Upper lobe of left lung (tissue), 6 donors: ENCODE results near the gene TMEM108. TPM values are rescaled to one million over a fixed set of nuclear protein-coding genes. Genes with fewer than 3 reads are reported as not detected.

ENCODE experiments used
- ATAC-seq, 2 donors: fragments of 200-7000 bp; cut with Tn5 transposase; one replicate each; pipeline ENCODE4 v1.9.1; 2022; ENCODE audit warnings: mild to moderate bottlenecking in 2 of 2, moderate library complexity in 2 of 2; ENCODE audit not compliant: low FRiP score in 2 of 2
- DNase-seq, 2 donors: peaks; one replicate each; pipeline ENCODE4 v3.0.0-alpha.2; 2019 to 2020
- H3K27ac ChIP-seq, 4 donors: fragments of 200-600 bp; sonication (generic); one replicate each; pipeline ENCODE4 v1.5.1; 2016 to 2019
- H3K27me3 ChIP-seq, 4 donors: fragments of 200-600 bp; sonication (generic); one replicate each; pipeline ENCODE4 v1.5.1; 2017 to 2019
- H3K36me3 ChIP-seq, 4 donors: fragments of 200-600 bp; sonication (generic); one replicate each; pipeline ENCODE4 v1.5.1; 2016 to 2019
- H3K4me1 ChIP-seq, 4 donors: fragments of 200-600 bp; sonication (generic); one replicate each; pipeline ENCODE4 v1.5.1; 2018 to 2019
- H3K4me3 ChIP-seq, 4 donors: fragments of 200-600 bp; sonication (generic); one replicate each; pipeline ENCODE4 v1.5.1; 2017 to 2019; ENCODE audit warnings: mild to moderate bottlenecking in 2 of 4, moderate library complexity in 1 of 4
- H3K9me3 ChIP-seq, 4 donors: fragments of 200-600 bp; sonication (generic); one replicate each; pipeline ENCODE4 v1.5.1; 2018 to 2019
- EP300 ChIP-seq, 4 donors: sonication (generic); formaldehyde crosslinking; IDR thresholded peaks; one replicate each; pipeline ENCODE4 v1.5.1; 2017; ENCODE audit warnings: antibody characterized with exemption in 4 of 4, control low read depth in 2 of 4
- POLR2A ChIP-seq, 4 donors: fragments of 450-650 bp; IDR thresholded peaks; one replicate each; pipeline ENCODE4 v1.5.1; 2016 to 2017; ENCODE audit warnings: antibody characterized with exemption in 4 of 4, mild to moderate bottlenecking in 2 of 4
- POLR2AphosphoS5 ChIP-seq, 2 donors: sonication (generic); formaldehyde crosslinking; IDR thresholded peaks; one replicate each; pipeline ENCODE4 v1.5.1; 2017; ENCODE audit warnings: antibody characterized with exemption in 2 of 2
- WGBS, 2 donors: methylation state at CpG; one replicate each; pipeline ENCODE4 v1.1.5; 2017 to 2018; 5-methylcytosine and 5-hydroxymethylcytosine counted together
- total RNA-seq, 6 donors: library from RNA; depleted of rRNA in 4 of 6; stranded (reverse); fragments of >200 nt in 4 of 6; gene quantifications; one replicate each; pipeline versions ENCODE4 v1.1.0 to v1.2.1, GENCODE V29; 2016 to 2021
- TF ChIP-seq, protein P1 (sequence below), 6 experiments: fragments of 450-650 bp in 4 of 6; fragments of 200-600 bp in 2 of 6; sonication (generic) in 2 of 6; IDR thresholded peaks; one replicate each; pipeline ENCODE4 v1.5.1; 2016 to 2019; ENCODE audit warnings: antibody characterized with exemption in 6 of 6
- donor health status: DM: no; HTN: no; CAD: no; lungs with moderate emphysema.
- donor health status: DM: no; HTN: yes; CAD: no; lungs with severe emphysema.

Gene TMEM108
- total RNA-seq, 6 donors from 2014 or later, result 3.1 to 13.0 (median 7.9) TPM

DNA sequence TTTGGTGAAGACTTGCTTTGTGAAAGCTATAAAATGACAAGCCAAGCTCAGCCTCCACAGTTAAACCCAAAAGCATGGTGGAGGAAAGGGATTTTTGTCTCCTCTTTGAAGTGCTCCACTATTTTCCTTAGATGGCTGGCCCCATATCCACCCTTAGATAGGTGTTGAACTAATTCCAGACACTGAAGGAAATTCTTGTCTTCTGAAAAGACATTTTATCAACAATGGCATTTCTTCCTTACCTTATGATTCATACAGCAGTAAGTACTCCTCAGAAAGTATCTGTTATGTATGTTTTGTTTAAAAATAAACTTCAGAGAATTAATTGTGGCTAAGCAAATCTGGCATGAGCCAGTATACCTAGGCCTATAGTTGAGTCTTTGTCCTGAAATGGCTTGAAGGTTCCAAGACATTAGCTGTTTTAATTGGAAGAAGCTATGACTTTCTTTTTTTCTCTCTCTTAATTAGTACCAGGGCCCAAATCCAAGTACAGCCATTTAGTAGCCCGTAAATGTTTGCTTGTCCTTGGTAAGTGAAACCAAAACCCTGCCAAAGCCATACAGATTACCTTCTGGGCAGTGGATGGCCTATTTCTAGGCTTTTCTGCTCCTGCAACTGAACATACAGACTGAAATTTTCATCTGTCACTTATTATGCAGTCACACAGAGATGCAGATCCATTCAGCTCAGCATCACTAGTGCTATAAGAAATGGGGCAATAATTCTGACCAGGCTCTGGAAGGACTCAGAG is 356.5 kb downstream of the TMEM108 start:
- WGBS, 2 donors, result 75 to 80% methylated on average over 1 of the region's 1 CpG
- DNase-seq (no peak), ATAC-seq (no peak)
- H3K9me3 ChIP-seq, result no peaks in the 10 kb centered on the region
- no peaks in the 10 kb centered on the region for H3K27me3 ChIP-seq
- H3K27ac ChIP-seq, result no peak overlapping the region
- TF ChIP-seq EP300 (IDR thresholded peaks at IDR 0.05) (no peak), POLR2AphosphoS5 (IDR thresholded peaks at IDR 0.05) (no peak), POLR2A (IDR thresholded peaks at IDR 0.05) (no peak)
- TF ChIP-seq, protein P1, sequence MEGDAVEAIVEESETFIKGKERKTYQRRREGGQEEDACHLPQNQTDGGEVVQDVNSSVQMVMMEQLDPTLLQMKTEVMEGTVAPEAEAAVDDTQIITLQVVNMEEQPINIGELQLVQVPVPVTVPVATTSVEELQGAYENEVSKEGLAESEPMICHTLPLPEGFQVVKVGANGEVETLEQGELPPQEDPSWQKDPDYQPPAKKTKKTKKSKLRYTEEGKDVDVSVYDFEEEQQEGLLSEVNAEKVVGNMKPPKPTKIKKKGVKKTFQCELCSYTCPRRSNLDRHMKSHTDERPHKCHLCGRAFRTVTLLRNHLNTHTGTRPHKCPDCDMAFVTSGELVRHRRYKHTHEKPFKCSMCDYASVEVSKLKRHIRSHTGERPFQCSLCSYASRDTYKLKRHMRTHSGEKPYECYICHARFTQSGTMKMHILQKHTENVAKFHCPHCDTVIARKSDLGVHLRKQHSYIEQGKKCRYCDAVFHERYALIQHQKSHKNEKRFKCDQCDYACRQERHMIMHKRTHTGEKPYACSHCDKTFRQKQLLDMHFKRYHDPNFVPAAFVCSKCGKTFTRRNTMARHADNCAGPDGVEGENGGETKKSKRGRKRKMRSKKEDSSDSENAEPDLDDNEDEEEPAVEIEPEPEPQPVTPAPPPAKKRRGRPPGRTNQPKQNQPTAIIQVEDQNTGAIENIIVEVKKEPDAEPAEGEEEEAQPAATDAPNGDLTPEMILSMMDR (IDR thresholded peaks at IDR 0.05), result no peak
- no peaks in the 10 kb centered on the region for H3K4me1 ChIP-seq
- no peak overlapping the region for H3K4me3 ChIP-seq
- H3K36me3 ChIP-seq, result peaks cover 0 to 12% (median 2%) of the 10 kb centered on the region in 4 donors

DNA sequence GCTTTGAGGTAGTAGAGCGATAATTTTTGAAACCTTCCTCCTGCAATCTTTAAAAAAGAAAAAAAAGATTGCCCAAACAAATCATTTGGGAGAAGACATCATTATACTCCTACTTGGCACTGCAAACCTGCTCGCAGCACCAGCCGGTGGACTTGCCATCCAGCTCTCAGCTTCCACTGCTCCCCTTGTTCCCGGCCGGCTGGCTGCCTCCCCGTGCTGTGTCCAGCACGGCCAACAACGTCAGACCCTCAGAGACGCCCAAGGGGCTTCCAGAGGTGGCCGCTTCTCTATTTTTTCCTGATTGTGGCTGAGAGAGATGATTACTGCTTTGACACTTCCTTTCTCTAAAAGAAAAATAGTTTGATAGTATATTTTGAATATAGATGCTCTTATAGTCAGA is 358.7 kb downstream of the TMEM108 start:
- Histone ChIP-seq H3K4me1 (no peaks in the 10 kb centered on the region), H3K27ac (no peak overlapping the region), H3K4me3 (no peak overlapping the region), H3K9me3 (no peaks in the 10 kb centered on the region), H3K27me3 (no peaks in the 10 kb centered on the region), H3K36me3 (peaks cover 0 to 4% (median 0%) of the 10 kb centered on the region in 4 donors)
- TF ChIP-seq EP300 (IDR thresholded peaks at IDR 0.05) (no peak), POLR2AphosphoS5 (IDR thresholded peaks at IDR 0.05) (no peak), POLR2A (IDR thresholded peaks at IDR 0.05) (no peak)
- TF ChIP-seq, protein P1 (IDR thresholded peaks at IDR 0.05), result no peak
- DNase-seq (no peak), ATAC-seq (no peak)
- WGBS, 2 donors, result 90 to 93% methylated on average over 10 of the region's 10 CpGs

DNA sequence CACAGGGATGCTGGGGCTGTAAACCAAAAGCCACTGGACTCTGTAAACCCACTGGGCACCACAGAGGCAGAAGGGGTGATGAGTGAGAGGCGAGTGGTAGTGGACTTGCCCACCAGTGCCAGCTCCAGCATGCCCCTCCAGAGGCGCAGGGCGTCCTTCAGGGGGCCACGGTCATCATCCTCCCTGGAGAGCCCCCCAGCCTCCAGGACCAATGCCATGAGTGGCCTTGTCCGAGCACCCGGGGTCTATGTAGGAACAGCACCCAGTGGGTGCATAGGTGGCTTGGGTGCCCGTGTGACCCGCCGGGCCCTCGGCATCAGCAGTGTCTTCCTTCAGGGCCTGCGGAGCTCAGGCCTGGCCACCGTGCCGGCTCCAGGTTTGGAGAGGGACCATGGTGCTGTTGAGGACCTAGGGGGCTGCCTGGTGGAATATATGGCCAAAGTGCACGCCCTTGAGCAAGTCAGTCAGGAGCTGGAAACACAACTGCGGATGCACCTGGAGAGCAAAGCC is 361.9 kb downstream of the TMEM108 start, which contains the start of gene BFSP2:
Gene BFSP2 (plus strand): TSS at position 51 of the 510 bp plus-strand sequence. CDS start 28 bp downstream, at position 79.
- Histone ChIP-seq H3K36me3 (peaks cover 0 to 4% (median 0%) of the 10 kb centered on the region in 4 donors), H3K27me3 (no peaks in the 10 kb centered on the region), H3K9me3 (no peaks in the 10 kb centered on the region), H3K27ac (no peak within 1 kb of the TSS), H3K4me3 (no peak within 1 kb of the TSS), H3K4me1 (no peaks in the 10 kb centered on the region)
- peak in 1 of 2 donors; percentile 81 for DNase-seq
- WGBS, 2 donors, result 95 to 98% methylated on average over 8 to 9 of the region's 15 CpGs
- no peak for ATAC-seq
- TF ChIP-seq POLR2AphosphoS5 (IDR thresholded peaks at IDR 0.05) (no peak), EP300 (IDR thresholded peaks at IDR 0.05) (no peak), POLR2A (IDR thresholded peaks at IDR 0.05) (no peak)
- TF ChIP-seq, protein P1 (IDR thresholded peaks at IDR 0.05), result no peak

DNA sequence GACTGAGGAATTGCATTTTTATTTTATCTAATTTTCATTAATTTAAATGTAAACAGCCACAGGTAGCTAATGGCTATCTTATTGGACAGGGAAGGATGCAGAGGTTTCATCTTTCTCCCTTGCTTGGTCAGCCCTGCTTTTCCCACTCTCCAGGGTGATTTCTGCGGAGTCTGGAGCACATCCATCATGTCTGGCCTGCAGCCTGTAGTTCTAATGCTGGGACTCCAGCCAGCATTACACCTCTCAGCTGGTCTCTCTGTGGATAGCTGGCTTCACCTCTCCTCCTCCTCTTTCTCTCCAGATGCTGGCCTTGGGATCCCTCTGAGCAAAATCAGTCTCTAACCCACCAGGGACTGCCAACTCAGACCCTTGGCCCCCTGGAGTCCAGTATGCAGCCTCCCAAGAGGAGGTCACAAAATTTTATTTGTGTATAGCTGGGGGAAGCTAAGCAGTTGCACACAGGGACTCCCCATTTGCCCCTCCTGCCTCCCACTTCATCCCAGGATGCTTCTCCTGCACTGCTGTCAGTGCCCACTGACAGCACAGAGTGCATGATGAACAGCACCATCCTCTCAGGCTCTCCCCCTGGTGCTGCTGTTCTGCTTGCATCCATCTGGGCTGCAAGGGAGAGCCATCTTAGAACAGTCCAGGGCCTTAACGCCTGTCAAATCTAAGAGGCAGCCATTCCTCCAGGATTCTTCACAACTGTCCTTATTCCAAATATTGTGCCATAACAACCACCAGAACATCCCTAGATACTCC is 363.4 kb downstream of the TMEM108 start:
- Histone ChIP-seq H3K27me3 (no peaks in the 10 kb centered on the region), H3K36me3 (peaks cover 0 to under 1% (median 0%) of the 10 kb centered on the region in 4 donors), H3K4me3 (no peak overlapping the region), H3K9me3 (no peaks in the 10 kb centered on the region), H3K27ac (no peak overlapping the region), H3K4me1 (no peaks in the 10 kb centered on the region)
- DNase-seq, result no peak
- no peak for ATAC-seq
- 81 to 82% methylated on average over 2 of the region's 2 CpGs for WGBS, 2 donors
- TF ChIP-seq, protein P1 (IDR thresholded peaks at IDR 0.05), result no peak
- TF ChIP-seq POLR2A (IDR thresholded peaks at IDR 0.05) (no peak), EP300 (IDR thresholded peaks at IDR 0.05) (no peak), POLR2AphosphoS5 (IDR thresholded peaks at IDR 0.05) (no peak)
